H9 (cell line): Measurements from ENCODE around the gene SPIRE2. TPM values are rescaled to one million over a fixed set of nuclear protein-coding genes. Genes with fewer than 3 reads are reported as not detected.

ENCODE experiments used
- DNase-seq: peaks from one replicate; pipeline ENCODE4 v3.0.0-alpha.2; 2017
- H2AFZ ChIP-seq: one replicate; pipeline ENCODE4 v1.6.1; 2013; ENCODE audit warnings: mild to moderate bottlenecking, low read length, control low read depth, moderate library complexity
- H2AK5ac ChIP-seq: 2 replicates; pipeline ENCODE4 v1.6.1; 2013; ENCODE audit warnings: low read length, control low read depth, mixed read lengths; ENCODE audit not compliant: insufficient read length
- H2BK120ac ChIP-seq: one replicate; pipeline ENCODE4 v1.6.1; 2013; ENCODE audit warnings: low read depth, mild to moderate bottlenecking, low read length, control low read depth, inconsistent platforms; ENCODE audit not compliant: poor library complexity, severe bottlenecking
- H2BK12ac ChIP-seq: 2 replicates; pipeline ENCODE4 v1.6.1; 2013; ENCODE audit warnings: low read length, control low read depth, mixed read lengths, low read depth; ENCODE audit not compliant: insufficient read length
- H2BK15ac ChIP-seq: 2 replicates; pipeline ENCODE4 v1.6.1; 2013; ENCODE audit warnings: low read depth, low read length, control low read depth
- H2BK20ac ChIP-seq: one replicate; pipeline ENCODE4 v1.6.1; 2013; ENCODE audit warnings: low read depth, mild to moderate bottlenecking, low read length, control low read depth, inconsistent platforms; ENCODE audit not compliant: poor library complexity, severe bottlenecking
- H2BK5ac ChIP-seq: 2 replicates; pipeline ENCODE4 v1.6.1; 2013; ENCODE audit warnings: low read length, control low read depth, mixed read lengths; ENCODE audit not compliant: insufficient read length
- H3K14ac ChIP-seq: 2 replicates; pipeline ENCODE4 v1.6.1; 2013; ENCODE audit warnings: low read length, control low read depth; ENCODE audit not compliant: insufficient read depth
- H3K18ac ChIP-seq: 2 replicates; pipeline ENCODE4 v1.6.1; 2013; ENCODE audit warnings: low read depth, mild to moderate bottlenecking, mixed read lengths, low read length, control low read depth; ENCODE audit not compliant: insufficient read length
- H3K23ac ChIP-seq: 2 replicates; pipeline ENCODE4 v1.6.1; 2013; ENCODE audit warnings: low read length, control low read depth, mixed read lengths, low read depth; ENCODE audit not compliant: insufficient read length
- H3K23me2 ChIP-seq: 2 replicates; pipeline ENCODE4 v1.6.1; 2013; ENCODE audit warnings: low read depth, mild to moderate bottlenecking, mixed read lengths, low read length, control low read depth; ENCODE audit not compliant: insufficient read length, poor library complexity, severe bottlenecking
- H3K27ac ChIP-seq: 2 replicates; pipeline ENCODE4 v1.5.1; 2013; ENCODE audit warnings: low read length, control low read depth, mixed read lengths, low read depth; ENCODE audit not compliant: insufficient read length
- H3K27me3 ChIP-seq: 2 replicates; pipeline ENCODE4 v1.6.1; 2013; ENCODE audit warnings: low read length, control low read depth, inconsistent platforms; ENCODE audit not compliant: insufficient read depth
- H3K4ac ChIP-seq: 2 replicates; pipeline ENCODE4 v1.6.1; 2013; ENCODE audit warnings: low read depth, mild to moderate bottlenecking, control low read depth, inconsistent platforms, low read length, moderate library complexity
- H3K4me1 ChIP-seq: 2 replicates; pipeline ENCODE4 v1.6.1; 2013; ENCODE audit warnings: low read length, control low read depth, inconsistent platforms; ENCODE audit not compliant: insufficient read depth
- H3K4me2 ChIP-seq: 2 replicates; pipeline ENCODE4 v1.6.1; 2013; ENCODE audit warnings: low read length, control low read depth, mixed read lengths; ENCODE audit not compliant: insufficient read length, insufficient read depth
- H3K56ac ChIP-seq: 2 replicates; pipeline ENCODE4 v1.6.1; 2013; ENCODE audit warnings: low read depth, mild to moderate bottlenecking, mixed read lengths, low read length, control low read depth; ENCODE audit not compliant: insufficient read length
- H3K79me1 ChIP-seq: 2 replicates; pipeline ENCODE4 v1.6.1; 2013; ENCODE audit warnings: low read depth, mild to moderate bottlenecking, moderate library complexity, low read length, control low read depth, inconsistent platforms; ENCODE audit not compliant: insufficient read depth, poor library complexity, severe bottlenecking
- H3K79me2 ChIP-seq: 2 replicates; pipeline ENCODE4 v1.6.1; 2013; ENCODE audit warnings: low read length, control low read depth, inconsistent platforms; ENCODE audit not compliant: insufficient read depth
- H3K9ac ChIP-seq: 2 replicates; pipeline ENCODE4 v1.6.1; 2013; ENCODE audit warnings: low read length, control low read depth, mixed read lengths; ENCODE audit not compliant: insufficient read length; ENCODE audit errors: extremely low read depth
- H3K9me3 ChIP-seq: one replicate; pipeline ENCODE4 v1.6.1; 2013; ENCODE audit warnings: low read depth, low read length, inconsistent platforms; ENCODE audit not compliant: control insufficient read depth
- H3T11ph ChIP-seq: one replicate; pipeline ENCODE4 v1.6.1; 2013; ENCODE audit warnings: mild to moderate bottlenecking, low read length, control low read depth, inconsistent platforms
- H4K20me1 ChIP-seq: one replicate; pipeline ENCODE4 v1.6.1; 2013; ENCODE audit not compliant: control insufficient read depth, insufficient read length, insufficient read depth
- H4K5ac ChIP-seq: 2 replicates; pipeline ENCODE4 v1.6.1; 2013; ENCODE audit warnings: low read depth, mild to moderate bottlenecking, mixed read lengths, low read length, control low read depth; ENCODE audit not compliant: insufficient read length
- H4K8ac ChIP-seq: replicated peaks from 2 replicates; pipeline ENCODE4 v1.6.1; 2013; ENCODE audit warnings: low read length, control low read depth, mixed read lengths, low read depth; ENCODE audit not compliant: insufficient read length
- H4K91ac ChIP-seq: 2 replicates; pipeline ENCODE4 v1.6.1; 2013; ENCODE audit warnings: low read depth, mild to moderate bottlenecking, moderate library complexity, mixed read lengths, low read length, control low read depth; ENCODE audit not compliant: insufficient read length
- H3K27ac Mint-ChIP-seq, 3 experiments: 2 replicates in 2 of 3; 3 replicates in 1 of 3; pipeline ENCODE4 v1.8.0; 2020 to 2021; ENCODE audit warnings: mixed read lengths in 3 of 3, mild to moderate bottlenecking in 1 of 3, moderate library complexity in 1 of 3
- H3K27me3 Mint-ChIP-seq: 2 replicates; pipeline ENCODE4 v1.8.0; 2021; ENCODE audit warnings: low read depth, mild to moderate bottlenecking, moderate library complexity, mixed read lengths
- H3K36me3 Mint-ChIP-seq, 3 experiments: 2 replicates in 2 of 3; 3 replicates in 1 of 3; pipeline ENCODE4 v1.8.0; 2020 to 2021; ENCODE audit warnings: low read depth in 3 of 3, mixed read lengths in 3 of 3; ENCODE audit not compliant: insufficient read depth in 1 of 3
- H3K4me1 Mint-ChIP-seq, 2 experiments: 2 replicates each; pipeline ENCODE4 v1.8.0; 2020; ENCODE audit warnings: mixed read lengths in 2 of 2
- H3K4me3 Mint-ChIP-seq, 2 experiments: 2 replicates in 1 of 2; 3 replicates in 1 of 2; pipeline ENCODE4 v1.8.0; 2020 to 2021; ENCODE audit warnings: mild to moderate bottlenecking in 2 of 2, mixed read lengths in 2 of 2, moderate library complexity in 1 of 2
- H3K9me3 Mint-ChIP-seq, 2 experiments: 2 replicates in 1 of 2; 3 replicates in 1 of 2; pipeline ENCODE4 v1.8.0; 2020; ENCODE audit warnings: mild to moderate bottlenecking in 2 of 2, mixed read lengths in 2 of 2, moderate library complexity in 1 of 2
- CTCF ChIP-seq: fragments of 200-600 bp; sonication (generic); conservative IDR thresholded peaks from 3 replicates; pipeline ENCODE4 v1.8.0; 2021; ENCODE audit warnings: antibody characterized with exemption, mild to moderate bottlenecking
- WGBS: extraction: QIAGEN DNeasy Blood & Tissue Kit; methylation state at CpG from one replicate; pipeline ENCODE4 v1.1.7; 2013; ENCODE audit warnings: missing lambda C conversion rate, low lambda C conversion rate, mixed read lengths; ENCODE audit not compliant: insufficient read length; ENCODE audit errors: extremely low coverage; 5-methylcytosine and 5-hydroxymethylcytosine counted together
- total RNA-seq: library from RNA; stranded (reverse); gene quantifications from 2 replicates; pipeline ENCODE4 v1.2.1, GENCODE V29; 2021

Gene SPIRE2
- total RNA-seq, 1 experiment from 2014 or later = 6.9 TPM

GRCh38 chr16:89793955-89794354 lies 34.3 kb upstream of the SPIRE2 start:
- H3K9me3 Mint-ChIP-seq = no peaks in the 10 kb centered on the region
- no peaks in the 10 kb centered on the region for H3K4me1 Mint-ChIP-seq
- Histone ChIP-seq H3K56ac (no peak overlapping the region), H3K4ac (no peak overlapping the region), H3K14ac (no peak overlapping the region), H3K18ac (no peak overlapping the region), H2BK5ac (no peak overlapping the region), H3K27ac (no peak overlapping the region), H2BK120ac (no peak overlapping the region), H3K4me1 (no peaks in the 10 kb centered on the region), H3K23ac (no peak overlapping the region), H3K9me3 (no peaks in the 10 kb centered on the region), H3K27me3 (no peaks in the 10 kb centered on the region), H3K4me2 (no peak overlapping the region), H3T11ph (no peak overlapping the region), H2AK5ac (no peak overlapping the region), H3K79me1 (no peaks in the 10 kb centered on the region), H3K23me2 (no peaks in the 10 kb centered on the region), H2BK12ac (no peak overlapping the region), H2BK20ac (no peak overlapping the region), H4K91ac (no peak overlapping the region), H2AFZ (no peak overlapping the region), H2BK15ac (no peak overlapping the region), H4K8ac (no peak overlapping the region), H3K9ac (no peak overlapping the region), H4K20me1 (no peaks in the 10 kb centered on the region), H4K5ac (no peak overlapping the region), H3K79me2 (no peaks in the 10 kb centered on the region)
- DNase-seq = no peak
- no CpG with 5 or more reads among the region's 7 CpGs for WGBS
- H3K27me3 Mint-ChIP-seq = peaks cover 2% of the 10 kb centered on the region; the same call in 1 of the 2 replicates
- no peak overlapping the region for H3K27ac Mint-ChIP-seq
- H3K36me3 Mint-ChIP-seq = peaks cover 47 to 76% (median 74%) of the 10 kb centered on the region in 3 experiments
- H3K4me3 Mint-ChIP-seq = no peak overlapping the region
- no peak for TF ChIP-seq CTCF
